Ovary (tissue), 9 donors: Measurements from ENCODE around the gene BOLL. TPM values are rescaled to one million over a fixed set of nuclear protein-coding genes. Genes with fewer than 3 reads are reported as not detected.

Source experiments
- DNase-seq, 5 donors: peaks; one replicate each; pipeline ENCODE4 v3.0.0-alpha.2; 2019 to 2020
- H3K27ac ChIP-seq, 2 donors: fragments of 200-600 bp; one replicate each; pipeline versions ENCODE4 v1.5.1 to v1.8.0; 2019 to 2022
- H3K27me3 ChIP-seq: fragments of 200-600 bp; one replicate; pipeline ENCODE4 v1.8.0; 2022
- H3K36me3 ChIP-seq: fragments of 200-600 bp; sonication (generic); one replicate; pipeline ENCODE4 v1.5.1; 2019
- H3K4me1 ChIP-seq: one replicate; pipeline ENCODE4 v1.8.1; 2013; ENCODE audit warnings: mild to moderate bottlenecking, moderate library complexity; ENCODE audit not compliant: insufficient read depth
- H3K4me3 ChIP-seq: fragments of 200-600 bp; sonication (generic); one replicate; pipeline ENCODE4 v1.5.1; 2017
- H3K9me3 ChIP-seq, 2 donors: fragments of 200-600 bp in 1 of 2; sonication (generic) in 1 of 2; one replicate each; pipeline versions ENCODE4 v1.5.1 to v1.8.1; 2013 to 2019; ENCODE audit warnings: mild to moderate bottlenecking in 1 of 2, moderate library complexity in 1 of 2
- EP300 ChIP-seq: sonication (generic); formaldehyde crosslinking; IDR thresholded peaks from one replicate; pipeline ENCODE4 v1.6.1; 2017; ENCODE audit warnings: antibody characterized with exemption
- POLR2A ChIP-seq: fragments of 450-650 bp; IDR thresholded peaks from one replicate; pipeline ENCODE4 v1.6.1; 2017; ENCODE audit warnings: antibody characterized with exemption, mild to moderate bottlenecking, moderate library complexity
- WGBS, 3 donors: extraction: QIAGEN DNeasy Blood & Tissue Kit in 1 of 3; methylation state at CpG; one replicate each; pipeline versions ENCODE4 v1.1.5 to v1.1.7; 2013 to 2017; 5-methylcytosine and 5-hydroxymethylcytosine counted together
- intact Hi-C, 4 donors: fragments of 100-400 bp; cut with DNase I; formaldehyde crosslinking; loops; one replicate each; pipeline versions ENCODE4 v1.11.0 to v1.15.1; 2022 to 2023
- polyA plus RNA-seq, 2 donors: library from polyadenylated mRNA; stranded (reverse); fragments of 200-250 nt in 1 of 2; fragments of 350-450 nt in 1 of 2; fragmentation: Illumina TruSeq in 1 of 2; extraction: RNeasy Lipid Tissue Mini Kit (QIAGEN cat#74804) in 1 of 2; gene quantifications; one replicate each; pipeline ENCODE4 v1.2.3, GENCODE V29; 2013 to 2014
- total RNA-seq, 7 donors: library from RNA; depleted of rRNA in 2 of 7; stranded (reverse); fragments of >200 nt in 2 of 7; fragmentation: NEBNext Ultra II Directional in 3 of 7; extraction: Animal tissue kit (Norgen Biotek cat#: 25700) in 3 of 7; gene quantifications; one replicate each; pipeline versions ENCODE4 v1.1.0 to v1.2.4, GENCODE V29; 2016 to 2023
- TF ChIP-seq, protein P1 (sequence below), 3 donors: fragments of 450-650 bp in 2 of 3; fragments of 200-600 bp in 1 of 3; IDR thresholded peaks; one replicate each; pipeline versions ENCODE4 v1.5.1 to v1.8.0; 2016 to 2022; ENCODE audit warnings: antibody characterized with exemption in 3 of 3, mild to moderate bottlenecking in 1 of 3
- donor health status: DM: no; HTN: no; CAD: no; lungs with moderate emphysema.
- donor health status: DM: no; HTN: no; CAD: no.
- donor health status: Bipolar disorder and iron deficiency.
- donor health status: DM: yes; HTN: yes; CAD: no.
- donor health status: DM: no; HTN: no; CAD: no.
- donor health status: DM: yes; HTN: yes; CAD: no.

The BOLL gene
- total and polyA plus RNA-seq, 9 donors: not detected

DNA sequence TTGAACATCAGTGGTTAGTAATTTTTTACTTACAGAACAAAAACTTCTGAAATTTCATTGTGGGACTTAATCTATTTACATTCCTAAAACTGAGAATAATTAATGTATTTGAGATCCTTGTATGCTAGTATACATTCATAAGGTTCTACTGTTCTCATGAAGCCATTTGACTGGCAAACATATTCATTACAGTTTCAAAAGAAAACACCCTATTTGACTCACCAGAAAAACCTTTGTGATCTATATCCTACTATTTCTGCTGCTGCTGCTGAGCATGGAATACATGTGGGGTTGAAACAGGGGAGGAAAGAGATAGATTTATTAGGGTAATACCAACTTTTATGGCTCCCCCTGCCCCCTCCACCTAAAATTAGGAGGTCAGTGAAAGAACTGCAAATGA lies 58.1 kb downstream of the BOLL start:
- TF ChIP-seq, protein P1, sequence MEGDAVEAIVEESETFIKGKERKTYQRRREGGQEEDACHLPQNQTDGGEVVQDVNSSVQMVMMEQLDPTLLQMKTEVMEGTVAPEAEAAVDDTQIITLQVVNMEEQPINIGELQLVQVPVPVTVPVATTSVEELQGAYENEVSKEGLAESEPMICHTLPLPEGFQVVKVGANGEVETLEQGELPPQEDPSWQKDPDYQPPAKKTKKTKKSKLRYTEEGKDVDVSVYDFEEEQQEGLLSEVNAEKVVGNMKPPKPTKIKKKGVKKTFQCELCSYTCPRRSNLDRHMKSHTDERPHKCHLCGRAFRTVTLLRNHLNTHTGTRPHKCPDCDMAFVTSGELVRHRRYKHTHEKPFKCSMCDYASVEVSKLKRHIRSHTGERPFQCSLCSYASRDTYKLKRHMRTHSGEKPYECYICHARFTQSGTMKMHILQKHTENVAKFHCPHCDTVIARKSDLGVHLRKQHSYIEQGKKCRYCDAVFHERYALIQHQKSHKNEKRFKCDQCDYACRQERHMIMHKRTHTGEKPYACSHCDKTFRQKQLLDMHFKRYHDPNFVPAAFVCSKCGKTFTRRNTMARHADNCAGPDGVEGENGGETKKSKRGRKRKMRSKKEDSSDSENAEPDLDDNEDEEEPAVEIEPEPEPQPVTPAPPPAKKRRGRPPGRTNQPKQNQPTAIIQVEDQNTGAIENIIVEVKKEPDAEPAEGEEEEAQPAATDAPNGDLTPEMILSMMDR (IDR thresholded peaks at IDR 0.05): no peak
- no peak for TF ChIP-seq EP300
- H3K4me3 ChIP-seq: no peak overlapping the region
- DNase-seq: no peak
- no peaks in the 10 kb centered on the region for H3K36me3 ChIP-seq
- H3K27ac ChIP-seq: no peak overlapping the region
- intact Hi-C loops: no loop called here
- no peaks in the 10 kb centered on the region for H3K9me3 ChIP-seq
- H3K4me1 ChIP-seq: no peaks in the 10 kb centered on the region
- H3K27me3 ChIP-seq: no peaks in the 10 kb centered on the region

DNA sequence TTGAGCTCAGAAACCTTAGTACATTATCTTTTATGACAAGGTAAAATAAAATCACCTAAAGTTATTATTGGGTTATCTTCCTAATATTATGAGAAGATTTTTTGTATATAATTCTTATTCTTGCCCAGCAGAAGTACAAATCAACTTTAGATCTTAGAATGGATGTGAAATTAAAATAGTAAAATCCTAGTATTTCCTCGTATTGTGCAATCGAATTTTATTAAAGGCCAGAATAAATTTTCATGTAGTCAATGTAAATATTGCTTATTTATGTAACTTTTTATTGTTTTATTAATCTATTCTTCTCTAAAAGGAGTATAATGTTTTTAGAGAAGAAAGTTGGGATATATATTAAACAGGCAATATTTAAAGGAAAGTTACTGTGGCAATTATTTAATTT lies 67.3 kb downstream of the BOLL start:
- Histone ChIP-seq H3K4me1 (no peaks in the 10 kb centered on the region), H3K27me3 (no peaks in the 10 kb centered on the region), H3K36me3 (no peaks in the 10 kb centered on the region), H3K9me3 (no peaks in the 10 kb centered on the region), H3K27ac (no peak overlapping the region), H3K4me3 (no peak overlapping the region)
- WGBS, 3 donors: 96 to 97% (median 97%) methylated on average over 2 of the region's 2 CpGs
- no peak for DNase-seq
- intact Hi-C loops: no loop called here
- TF ChIP-seq, protein P1 (IDR thresholded peaks at IDR 0.05): no peak
- TF ChIP-seq EP300 (no peak), POLR2A (no peak)

DNA sequence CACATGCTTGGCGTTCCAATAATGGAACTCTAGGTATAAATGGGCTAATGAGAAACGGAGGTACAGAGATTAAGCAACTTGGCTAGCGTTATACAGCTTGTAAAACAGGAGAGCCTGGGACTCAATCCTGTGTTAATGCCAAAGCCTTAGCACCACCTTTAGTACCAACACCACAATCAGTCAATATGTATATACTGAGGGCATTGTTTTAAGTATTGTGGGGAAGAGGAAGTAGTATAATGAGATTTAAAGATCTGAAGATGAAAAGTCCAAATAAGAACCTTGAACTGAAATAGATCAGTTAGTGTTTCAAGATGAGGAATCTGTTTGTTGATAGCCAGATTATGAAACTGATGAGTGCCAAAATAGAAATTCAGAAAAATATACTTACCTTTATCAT lies 71.8 kb downstream of the BOLL start:
- H3K9me3 ChIP-seq: no peaks in the 10 kb centered on the region
- 91 to 94% (median 92%) methylated on average over 3 of the region's 3 CpGs for WGBS, 3 donors
- no peak overlapping the region for H3K4me3 ChIP-seq
- no peaks in the 10 kb centered on the region for H3K36me3 ChIP-seq
- H3K4me1 ChIP-seq: no peaks in the 10 kb centered on the region
- DNase-seq: no peak
- H3K27ac ChIP-seq: no peak overlapping the region
- TF ChIP-seq EP300 (no peak), POLR2A (no peak)
- TF ChIP-seq, protein P1 (IDR thresholded peaks at IDR 0.05): no peak
- intact Hi-C loops: no loop called here
- no peaks in the 10 kb centered on the region for H3K27me3 ChIP-seq

DNA sequence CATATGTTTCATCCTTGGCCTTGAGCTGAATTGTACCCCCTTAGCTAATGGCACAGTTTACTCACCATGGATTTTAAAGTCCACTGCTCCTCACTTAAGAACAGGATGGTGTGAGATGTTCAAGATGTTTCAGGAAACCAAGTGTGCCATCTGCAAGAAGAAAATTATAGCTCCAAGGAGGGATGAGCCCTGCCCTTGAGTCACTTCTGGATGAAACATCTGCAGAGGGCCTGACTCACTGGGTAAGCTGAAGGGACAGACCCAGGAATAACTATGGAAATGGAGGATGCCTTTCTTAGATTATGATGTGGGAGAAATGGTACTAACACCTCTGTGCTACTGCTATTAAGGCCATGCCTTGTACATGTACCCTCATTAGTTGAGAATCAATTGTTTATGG lies 73.5 kb downstream of the BOLL start:
- Histone ChIP-seq H3K27ac (no peak overlapping the region), H3K4me1 (peaks cover 6% of the 10 kb centered on the region), H3K27me3 (no peaks in the 10 kb centered on the region), H3K36me3 (no peaks in the 10 kb centered on the region), H3K4me3 (no peak overlapping the region), H3K9me3 (no peaks in the 10 kb centered on the region)
- TF ChIP-seq EP300 (no peak), POLR2A (no peak)
- TF ChIP-seq, protein P1 (IDR thresholded peaks at IDR 0.05): no peak
- no peak for DNase-seq
- intact Hi-C loops: no loop called here
